ENCODE measurements around the gene SDK2.
A peak's percentile ranks its signal among the peaks of the same experiment; 100 is the strongest.

SDK2 gene

GRCh38 chr17:73391331-73392265 is 252.6 kb downstream of the SDK2 start:
- TF ChIP-seq CTCF (conservative IDR thresholded peaks at IDR 0.05; ENCODE audit: low read length) = no peak
- no peak overlapping the region for H3K4me3 ChIP-seq (ENCODE audit: low read length)
- no peak for DNase-seq (ENCODE audit: low read depth)

- no peak for TF ChIP-seq CTCF (conservative IDR thresholded peaks at IDR 0.05; ENCODE audit: low read length)
- no peak for DNase-seq (ENCODE audit: low read depth)
- no peak overlapping the region for H3K4me3 ChIP-seq (ENCODE audit: low read length)
Observed at GRCh38 chr17:73390851-73391250, 253.4 kb downstream of the SDK2 start.

GRCh38 chr17:73390221-73390620 is 254.0 kb downstream of the SDK2 start:
- no peak overlapping the region for H3K4me3 ChIP-seq (ENCODE audit: low read length)
- DNase-seq (ENCODE audit: low read depth) = no peak
- no peak for TF ChIP-seq CTCF (conservative IDR thresholded peaks at IDR 0.05; ENCODE audit: low read length)

- no peak overlapping the region for H3K4me3 ChIP-seq (ENCODE audit: low read length)
- no peak for DNase-seq (ENCODE audit: low read depth)
- no peak for TF ChIP-seq CTCF (conservative IDR thresholded peaks at IDR 0.05; ENCODE audit: low read length)
Observed at GRCh38 chr17:73389411-73389810, 254.8 kb downstream of the SDK2 start.

- no peak for DNase-seq (ENCODE audit: low read depth)
- no peak for TF ChIP-seq CTCF (conservative IDR thresholded peaks at IDR 0.05; ENCODE audit: low read length)
- no peak overlapping the region for H3K4me3 ChIP-seq (ENCODE audit: low read length)
Observed at GRCh38 chr17:73388578-73388905, 255.7 kb downstream of the SDK2 start.

GRCh38 chr17:73387746-73388577 is 256.3 kb downstream of the SDK2 start:
- TF ChIP-seq CTCF (conservative IDR thresholded peaks at IDR 0.05; ENCODE audit: low read length) = no peak
- no peak overlapping the region for H3K4me3 ChIP-seq (ENCODE audit: low read length)
- peak; percentile 74 for DNase-seq (ENCODE audit: low read depth)
